Naive thymus-derived CD4-positive, alpha-beta T cell (primary cell): Measurements from ENCODE around the gene LKAAEAR1. TPM values are rescaled to one million over a fixed set of nuclear protein-coding genes. Genes with fewer than 3 reads are reported as not detected.

Experiments used
- ATAC-seq: fragments of 150-1000 bp; cut with Tn5 transposase; 2 replicates; pipeline ENCODE4 v1.10.0; 2021; ENCODE audit warnings: mild to moderate bottlenecking, moderate library complexity
- CTCF ChIA-PET: fragments of 350-600 bp; sonication (Branson Sonifier 250); formaldehyde crosslinking; loops from one replicate; lab custom pipeline; 2021; ENCODE audit warnings: antibody characterized with exemption; lab: Charles Lee
- POLR2A ChIA-PET: fragments of 350-600 bp; sonication (Branson Sonifier 250); formaldehyde crosslinking; loops from one replicate; lab custom pipeline; 2021; ENCODE audit warnings: antibody characterized with exemption, inconsistent platforms; lab: Charles Lee
- DNase-seq, 9 donors: peaks; one replicate each; pipeline versions ENCODE4 v3.0.0 to v3.0.0-alpha.2; 2020 to 2022; ENCODE audit warnings: mixed read lengths in 1 of 9
- H3K27ac ChIP-seq: one replicate; pipeline ENCODE4 v1.7.0; 2013; ENCODE audit warnings: mild to moderate bottlenecking, low read depth, low read length, moderate library complexity
- H3K27me3 ChIP-seq, 2 donors: one replicate each; pipeline ENCODE4 v1.7.0; 2013; ENCODE audit warnings: low read length in 2 of 2, mild to moderate bottlenecking in 2 of 2, moderate library complexity in 2 of 2; ENCODE audit not compliant: control insufficient read depth in 2 of 2, insufficient read depth in 2 of 2
- H3K36me3 ChIP-seq, 3 experiments: 1 replicate in 2 of 3; 2 replicates in 1 of 3; pipeline ENCODE4 v1.7.0; 2013; ENCODE audit warnings: low read length in 3 of 3, mild to moderate bottlenecking in 3 of 3, moderate library complexity in 1 of 3; ENCODE audit not compliant: insufficient read depth in 3 of 3, control insufficient read depth in 2 of 3
- H3K4me1 ChIP-seq, 2 donors: one replicate each; pipeline ENCODE4 v1.7.0; 2013; ENCODE audit warnings: low read length in 2 of 2, mild to moderate bottlenecking in 2 of 2, moderate library complexity in 1 of 2; ENCODE audit not compliant: control insufficient read depth in 2 of 2, insufficient read depth in 2 of 2
- H3K4me3 ChIP-seq: 2 replicates; pipeline ENCODE4 v1.7.0; 2013; ENCODE audit warnings: mild to moderate bottlenecking, low read length
- H3K9me3 ChIP-seq, 3 experiments: 1 replicate in 2 of 3; 2 replicates in 1 of 3; pipeline ENCODE4 v1.7.0; 2013; ENCODE audit warnings: low read length in 3 of 3; ENCODE audit not compliant: control insufficient read depth in 2 of 3
- H3K27ac Mint-ChIP-seq, 9 donors: one replicate each; pipeline ENCODE4 v1.8.0; 2020 to 2022; ENCODE audit warnings: mixed read lengths in 9 of 9, mild to moderate bottlenecking in 8 of 9, moderate library complexity in 5 of 9, inconsistent platforms in 2 of 9
- H3K27me3 Mint-ChIP-seq, 5 donors: one replicate each; pipeline ENCODE4 v1.8.0; 2021 to 2022; ENCODE audit warnings: mixed read lengths in 5 of 5, mild to moderate bottlenecking in 1 of 5
- H3K36me3 Mint-ChIP-seq, 5 donors: one replicate each; pipeline ENCODE4 v1.8.0; 2020 to 2022; ENCODE audit warnings: mixed read lengths in 5 of 5, mild to moderate bottlenecking in 3 of 5, inconsistent platforms in 1 of 5
- H3K4me1 Mint-ChIP-seq, 7 donors: one replicate each; pipeline ENCODE4 v1.8.0; 2020 to 2022; ENCODE audit warnings: mixed read lengths in 7 of 7, mild to moderate bottlenecking in 3 of 7, inconsistent platforms in 1 of 7
- H3K4me3 Mint-ChIP-seq, 10 donors: one replicate each; pipeline ENCODE4 v1.8.0; 2020 to 2022; ENCODE audit warnings: mild to moderate bottlenecking in 10 of 10, mixed read lengths in 10 of 10, moderate library complexity in 6 of 10, inconsistent platforms in 2 of 10
- H3K9me3 Mint-ChIP-seq, 11 donors: one replicate each; pipeline ENCODE4 v1.8.0; 2020 to 2022; ENCODE audit warnings: mixed read lengths in 11 of 11, mild to moderate bottlenecking in 4 of 11, inconsistent platforms in 1 of 11, moderate library complexity in 1 of 11
- intact Hi-C, 2 donors: fragments of 100-400 bp; cut with micrococcal nuclease; formaldehyde crosslinking; loops; one replicate each; pipeline ENCODE4 v1.15.1; 2023
- polyA plus RNA-seq, 2 donors: library from polyadenylated mRNA; unstranded; fragments of 300-500 nt; fragmentation: Illumina TruSeq; gene quantifications; one replicate each; pipeline ENCODE4 v1.2.3, GENCODE V29; 2021
- total RNA-seq, 6 experiments: library from RNA in 5 of 6; stranded (reverse) in 5 of 6; gene quantifications; 1 replicate in 5 of 6; 2 replicates in 1 of 6; pipeline ENCODE4 v1.2.3 and lab custom pipeline; 2021 to 2026

LKAAEAR1 gene
- total and polyA plus RNA-seq, 7 experiments from 2014 or later = 0.47 to 0.75 (median 0.59) TPM; not detected in 3

DNA sequence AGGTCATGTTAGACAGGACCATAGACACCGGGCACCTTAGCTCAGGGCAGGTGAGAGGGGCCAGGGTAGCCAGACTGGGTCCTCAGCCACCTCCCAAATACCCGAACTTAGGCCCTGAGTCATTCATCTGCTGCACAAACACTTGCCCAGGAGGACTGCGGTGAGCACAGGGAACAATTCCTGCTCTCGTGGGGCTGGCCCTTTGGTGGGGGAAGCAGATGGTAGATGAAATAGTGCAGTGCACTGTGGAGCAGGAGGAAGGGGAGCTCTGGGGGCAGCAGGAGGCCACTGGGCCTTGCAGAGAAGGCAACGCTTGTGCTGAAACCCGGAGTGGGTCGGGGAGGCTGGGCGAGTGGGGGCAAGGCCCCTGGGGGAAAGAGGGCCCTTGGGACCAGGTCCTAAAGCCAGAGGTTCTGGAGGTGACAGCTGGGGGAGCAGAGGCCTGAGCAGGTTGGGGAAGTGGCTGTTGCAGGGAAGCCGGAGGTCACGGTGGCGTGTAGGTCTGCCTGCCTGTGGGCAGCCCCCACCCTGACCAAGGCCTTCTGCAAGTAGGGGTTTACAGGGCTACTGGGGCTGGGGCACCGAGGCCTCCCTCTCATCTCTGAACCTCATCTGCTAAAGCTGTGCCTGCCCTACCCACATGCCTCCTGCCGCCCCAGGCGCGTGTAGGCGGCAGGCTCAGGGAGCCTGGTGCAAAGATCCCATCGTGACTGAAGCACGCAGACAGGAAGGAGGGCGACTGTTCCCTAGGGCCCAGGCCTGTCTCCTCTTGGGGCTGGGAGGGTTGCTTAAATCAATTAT is 27.8 kb upstream of the LKAAEAR1 start:
- H3K9me3 ChIP-seq = no peaks in the 10 kb centered on the region
- Mint-ChIP-seq H3K4me1 (peaks cover 0 to 8% (median 0%) of the 10 kb centered on the region in 7 donors), H3K27ac (no peak overlapping the region), H3K27me3 (peaks cover 0 to 4% (median 0%) of the 10 kb centered on the region in 5 donors), H3K4me3 (no peak overlapping the region), H3K9me3 (no peaks in the 10 kb centered on the region), H3K36me3 (no peaks in the 10 kb centered on the region)
- H3K27ac ChIP-seq = no peak overlapping the region
- ChIA-PET POLR2A (no interaction called here), CTCF (no interaction called here)
- ATAC-seq = no peak
- H3K4me3 ChIP-seq = no peak overlapping the region
- peak in 2 of 9 donors; percentile 5 to 18 for DNase-seq
- H3K4me1 ChIP-seq = no peaks in the 10 kb centered on the region
- no peaks in the 10 kb centered on the region for H3K36me3 ChIP-seq
- no peaks in the 10 kb centered on the region for H3K27me3 ChIP-seq
- intact Hi-C loops = no loop called here

DNA sequence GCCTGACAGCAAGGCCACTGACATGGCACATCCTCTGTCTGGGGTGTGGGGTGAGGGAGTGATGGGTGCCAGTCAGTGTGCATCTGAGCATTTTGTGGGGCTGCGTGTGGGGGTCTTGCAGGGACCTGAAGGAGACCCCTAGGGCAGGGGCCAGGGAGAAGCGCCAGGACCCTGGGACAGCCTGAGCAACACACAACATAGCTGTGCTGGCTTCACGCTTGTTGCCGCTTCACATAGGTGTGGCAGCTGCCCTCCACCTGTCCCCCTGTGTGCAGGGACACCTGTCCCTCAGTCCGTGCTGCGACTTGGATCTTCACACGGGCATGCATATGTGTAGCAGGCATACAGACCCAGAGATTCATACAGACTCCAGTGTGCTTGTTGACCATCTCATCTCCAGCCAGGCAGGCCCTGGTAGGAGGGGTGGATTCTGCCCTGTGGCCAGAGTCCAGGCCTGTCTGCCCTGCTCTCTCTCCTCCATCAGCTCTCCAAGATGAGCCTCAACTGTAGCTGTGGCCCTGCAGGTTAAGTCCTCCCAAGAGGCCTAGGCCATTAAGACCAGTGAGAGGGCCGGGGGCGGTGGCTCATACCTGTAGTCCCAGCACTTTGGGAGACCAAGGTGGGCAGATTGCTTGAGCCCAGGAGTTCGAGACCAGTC is 26.3 kb upstream of the LKAAEAR1 start:
- Histone ChIP-seq H3K4me1 (no peaks in the 10 kb centered on the region), H3K9me3 (no peaks in the 10 kb centered on the region), H3K4me3 (no peak overlapping the region), H3K36me3 (no peaks in the 10 kb centered on the region), H3K27me3 (no peaks in the 10 kb centered on the region), H3K27ac (no peak overlapping the region)
- CTCF ChIA-PET = no interaction called here
- peaks cover 0 to 4% (median 0%) of the 10 kb centered on the region in 5 donors for H3K27me3 Mint-ChIP-seq
- H3K9me3 Mint-ChIP-seq = no peaks in the 10 kb centered on the region
- H3K36me3 Mint-ChIP-seq = no peaks in the 10 kb centered on the region
- H3K4me1 Mint-ChIP-seq = peaks cover 0 to 8% (median 0%) of the 10 kb centered on the region in 7 donors
- DNase-seq (peak in 2 of 9 donors; percentile 3 to 18), ATAC-seq (no peak)
- POLR2A ChIA-PET = interaction anchor here (0.6 to 0.7 kb wide), 2 partner anchors 9 to 21 kb away, joined by 3 read pairs; no protein-coding TSS in a partner anchor
- intact Hi-C loops = no loop called here
- no peak overlapping the region for H3K4me3 Mint-ChIP-seq
- H3K27ac Mint-ChIP-seq = no peak overlapping the region

DNA sequence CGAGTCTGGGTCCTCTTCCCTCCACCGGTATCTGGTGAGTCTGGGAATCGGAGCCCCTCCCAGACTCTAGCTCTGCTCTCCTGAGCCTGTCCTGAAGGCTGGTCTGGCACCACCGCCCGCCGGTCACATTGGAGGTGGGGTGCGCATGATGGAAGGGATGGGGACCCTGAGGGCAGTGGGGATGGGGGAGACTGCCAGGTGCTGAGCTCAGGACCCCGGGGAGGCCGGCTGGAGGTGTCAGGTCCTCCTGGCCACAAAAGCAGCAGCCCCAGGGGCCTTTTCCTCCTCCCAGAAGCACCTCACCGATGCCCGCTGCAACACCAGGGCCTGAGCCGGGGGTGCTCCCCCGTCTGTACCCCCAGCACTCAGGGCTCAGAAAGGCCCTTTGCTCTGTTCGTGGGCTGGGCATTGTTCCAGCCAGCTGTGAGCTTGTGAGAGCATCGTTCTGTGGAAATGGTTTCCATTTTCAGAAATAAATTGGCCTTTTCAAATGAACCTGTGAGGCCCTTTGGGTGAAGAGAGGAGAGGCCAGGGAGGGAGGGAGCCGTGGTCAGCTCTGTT is 25.7 kb upstream of the LKAAEAR1 start:
- CTCF ChIA-PET = no interaction called here
- H3K36me3 Mint-ChIP-seq = no peaks in the 10 kb centered on the region
- H3K4me3 ChIP-seq = no peak overlapping the region
- H3K9me3 ChIP-seq = no peaks in the 10 kb centered on the region
- H3K27ac ChIP-seq = no peak overlapping the region
- no peak overlapping the region for H3K4me3 Mint-ChIP-seq
- H3K4me1 Mint-ChIP-seq = peaks cover 0 to 8% (median 0%) of the 10 kb centered on the region in 7 donors
- no peaks in the 10 kb centered on the region for H3K36me3 ChIP-seq
- DNase-seq (peak in 2 of 9 donors; percentile 4 to 16), ATAC-seq (no peak)
- intact Hi-C loops = no loop called here
- POLR2A ChIA-PET = interaction anchor here (0.7 kb wide), 1 partner anchor 21 kb away, joined by 3 read pairs; no protein-coding TSS in a partner anchor
- H3K27me3 Mint-ChIP-seq = peaks cover 0 to 4% (median 0%) of the 10 kb centered on the region in 5 donors
- H3K4me1 ChIP-seq = no peaks in the 10 kb centered on the region
- no peak overlapping the region for H3K27ac Mint-ChIP-seq
- H3K9me3 Mint-ChIP-seq = no peaks in the 10 kb centered on the region
- H3K27me3 ChIP-seq = no peaks in the 10 kb centered on the region

DNA sequence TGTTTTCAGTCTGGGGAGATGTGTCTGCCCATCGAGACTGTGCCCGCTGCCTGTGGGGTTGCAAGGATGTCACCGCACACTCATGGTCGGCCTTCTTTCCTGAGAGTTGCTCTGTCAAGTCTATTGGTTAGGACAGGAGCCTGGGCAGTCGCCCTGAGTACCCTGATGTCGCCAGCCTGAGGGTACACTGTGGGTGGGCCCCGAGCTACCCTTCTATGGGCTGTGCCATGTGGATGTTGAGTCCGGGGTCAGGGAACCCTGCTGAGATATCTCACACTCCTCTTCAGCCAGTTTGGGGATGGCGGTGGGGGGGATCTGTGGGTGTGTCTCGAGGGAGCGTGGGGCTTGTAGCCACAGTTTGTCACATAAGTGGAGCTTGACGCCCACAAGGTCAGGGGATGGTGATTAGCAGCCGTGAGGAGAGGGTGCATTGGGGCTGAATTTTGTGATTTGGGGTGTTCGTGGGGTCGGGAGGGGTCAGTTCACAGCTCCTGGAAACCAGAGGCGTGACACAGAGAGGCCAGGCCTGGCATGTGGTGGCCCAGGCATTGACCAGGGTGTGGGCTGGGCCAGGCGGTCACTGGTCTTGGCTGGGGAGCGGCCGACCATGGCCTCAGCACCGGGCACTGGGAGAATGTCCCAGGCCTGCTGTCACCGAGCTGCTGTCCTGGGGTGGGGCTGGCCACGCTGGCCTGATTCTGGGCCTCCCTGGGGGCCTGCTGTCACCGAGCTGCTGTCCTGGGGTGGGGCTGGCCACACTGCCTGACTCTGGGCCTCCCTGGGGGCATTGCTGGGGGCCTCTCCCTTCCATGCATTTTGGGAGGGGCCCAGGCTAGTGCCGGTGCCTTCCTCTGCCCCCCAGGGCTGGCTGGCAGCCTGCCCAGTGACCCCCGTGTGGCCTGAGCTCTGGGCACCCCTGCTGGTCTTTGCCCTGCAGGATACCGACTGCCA is 24.8 kb upstream of the LKAAEAR1 start:
- CTCF ChIA-PET = no interaction called here
- Mint-ChIP-seq H3K36me3 (no peaks in the 10 kb centered on the region), H3K27ac (no peak overlapping the region), H3K4me3 (no peak overlapping the region), H3K27me3 (peaks cover 0 to 4% (median 0%) of the 10 kb centered on the region in 5 donors), H3K4me1 (peaks cover 0 to 8% (median 0%) of the 10 kb centered on the region in 7 donors), H3K9me3 (no peaks in the 10 kb centered on the region)
- no peak for ATAC-seq
- Histone ChIP-seq H3K4me3 (no peak overlapping the region), H3K36me3 (no peaks in the 10 kb centered on the region), H3K9me3 (no peaks in the 10 kb centered on the region), H3K27me3 (no peaks in the 10 kb centered on the region), H3K27ac (no peak overlapping the region), H3K4me1 (no peaks in the 10 kb centered on the region)
- DNase-seq = peak in 1 of 9 donors; percentile 5
- intact Hi-C loops = no loop called here
- POLR2A ChIA-PET = no interaction called here

DNA sequence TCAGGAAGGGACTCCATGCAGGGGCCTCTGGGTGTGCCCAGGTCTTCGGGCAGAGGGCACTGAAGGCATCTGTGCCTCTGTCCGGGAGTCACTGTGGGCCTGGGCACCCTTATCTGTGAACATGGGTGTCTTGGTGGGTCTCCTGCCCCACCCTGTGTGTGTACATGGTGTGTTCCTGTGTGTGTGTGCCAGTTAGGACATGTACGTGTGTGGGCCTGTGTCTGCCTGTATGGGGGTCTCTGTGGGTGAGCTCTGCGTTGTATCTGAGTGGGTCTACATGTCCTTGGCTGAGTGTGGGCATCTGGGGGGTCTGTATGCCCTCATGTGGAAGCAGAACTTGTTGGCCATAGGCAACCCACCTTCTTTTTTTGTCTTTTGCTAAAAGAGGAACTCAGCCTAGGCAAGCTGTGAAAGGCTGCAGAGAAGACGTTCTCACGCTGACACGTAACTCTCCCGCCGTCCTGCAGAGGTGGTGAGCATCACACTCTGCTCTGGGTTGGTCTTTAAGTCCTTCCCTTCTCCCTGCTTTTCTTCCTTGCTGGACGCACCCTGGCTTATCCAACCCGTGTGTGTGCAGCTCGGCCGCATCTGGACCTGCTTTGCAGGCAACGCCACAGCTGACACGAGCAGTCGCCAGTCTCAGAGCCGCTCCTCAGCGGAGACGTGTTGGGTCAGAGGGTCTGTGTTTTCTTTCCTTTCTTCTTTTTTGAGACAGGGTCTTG is 23.7 kb upstream of the LKAAEAR1 start:
- ATAC-seq (peak; percentile 47), DNase-seq (peak in 1 of 9 donors; percentile 7)
- H3K36me3 Mint-ChIP-seq = no peaks in the 10 kb centered on the region
- H3K4me3 ChIP-seq = no peak overlapping the region
- intact Hi-C loops = no loop called here
- no peaks in the 10 kb centered on the region for H3K9me3 Mint-ChIP-seq
- H3K27ac ChIP-seq = no peak overlapping the region
- H3K27me3 Mint-ChIP-seq = peaks cover 0 to 15% (median 4%) of the 10 kb centered on the region in 5 donors
- H3K4me1 Mint-ChIP-seq = peaks cover 0 to 9% (median 2%) of the 10 kb centered on the region in 7 donors
- H3K4me1 ChIP-seq = no peaks in the 10 kb centered on the region
- POLR2A ChIA-PET = no interaction called here
- H3K9me3 ChIP-seq = no peaks in the 10 kb centered on the region
- no peaks in the 10 kb centered on the region for H3K36me3 ChIP-seq
- no peak overlapping the region for H3K27ac Mint-ChIP-seq
- CTCF ChIA-PET = interaction anchor here (0.6 kb wide), 1 partner anchor 466 kb away, joined by 3 read pairs; no protein-coding TSS in a partner anchor
- no peaks in the 10 kb centered on the region for H3K27me3 ChIP-seq
- H3K4me3 Mint-ChIP-seq = peak overlapping the region in 1 of 10 donors; percentile 20
